ENCODE data around the gene KCNIP3.

KCNIP3 gene

GRCh38 chr2:95329891-95330793, 33.0 kb downstream of the KCNIP3 start:
- no peak for DNase-seq

- DNase-seq, result no peak
These were observed 33.7 kb downstream of the KCNIP3 start for GRCh38 chr2:95330794-95331338.

- DNase-seq, result no peak
These were observed 34.5 kb downstream of the KCNIP3 start for GRCh38 chr2:95331606-95332005.

GRCh38 chr2:95332036-95332435, 34.9 kb downstream of the KCNIP3 start:
- no peak for DNase-seq

- DNase-seq, result no peak
These were observed 35.9 kb downstream of the KCNIP3 start for GRCh38 chr2:95333056-95333455.

- DNase-seq, result no peak
These were observed 36.8 kb downstream of the KCNIP3 start for GRCh38 chr2:95333888-95334338.

- no peak for DNase-seq
These were observed 37.9 kb downstream of the KCNIP3 start for GRCh38 chr2:95334916-95335641.

GRCh38 chr2:95336406-95336805, 39.3 kb downstream of the KCNIP3 start:
- DNase-seq, result no peak

- no peak for DNase-seq
These were observed 40.7 kb downstream of the KCNIP3 start for GRCh38 chr2:95337829-95338228.

GRCh38 chr2:95342556-95343320, 45.6 kb downstream of the KCNIP3 start:
- DNase-seq, result no peak

- no peak for DNase-seq
These were observed 46.5 kb downstream of the KCNIP3 start for GRCh38 chr2:95343429-95344214.

- no peak for DNase-seq
These were observed 47.1 kb downstream of the KCNIP3 start for GRCh38 chr2:95344215-95344583.

- no peak for DNase-seq
These were observed 47.5 kb downstream of the KCNIP3 start for GRCh38 chr2:95344656-95345055.

- peak in 1 of 6 experiments; percentile 25 for DNase-seq
These were observed 48.0 kb downstream of the KCNIP3 start for GRCh38 chr2:95345081-95345562.

GRCh38 chr2:95345563-95346230, 48.5 kb downstream of the KCNIP3 start:
- peak in 5 of 6 experiments; percentile 6 to 33 (median 15) for DNase-seq

GRCh38 chr2:95346231-95346737, 49.1 kb downstream of the KCNIP3 start:
- no peak for DNase-seq

- no peak for DNase-seq
These were observed 49.9 kb downstream of the KCNIP3 start for GRCh38 chr2:95346738-95347671.

GRCh38 chr2:95347681-95348608, 50.8 kb downstream of the KCNIP3 start:
- no peak for DNase-seq
